Activated B cell treated with CpG ODN at 0.5 μM for 24 hours (primary cell): ENCODE results near the gene SLC35E4. TPM values are rescaled to one million over a fixed set of nuclear protein-coding genes. Genes with fewer than 3 reads are reported as not detected.
A peak's percentile ranks its signal among the peaks of the same experiment; 100 is the strongest.

Experiments
- ATAC-seq: fragments of 200-7000 bp; cut with Tn5 transposase; one replicate; pipeline ENCODE4 v1.10.0; 2021; ENCODE audit warnings: low read depth, mild to moderate bottlenecking, moderate library complexity
- CTCF ChIA-PET: fragments of 350-600 bp; sonication (Branson Sonifier 250); formaldehyde crosslinking; loops from one replicate; lab custom pipeline; 2021; ENCODE audit warnings: antibody characterized with exemption; lab: Charles Lee
- POLR2A ChIA-PET: fragments of 350-600 bp; sonication (Branson Sonifier 250); formaldehyde crosslinking; loops from one replicate; lab custom pipeline; 2021; ENCODE audit warnings: antibody characterized with exemption; lab: Charles Lee
- DNase-seq: peaks from one replicate; pipeline ENCODE4 v3.0.0; 2022
- H3K27ac Mint-ChIP-seq: one replicate; pipeline ENCODE4 v1.8.0; 2020; ENCODE audit warnings: mixed read lengths
- H3K27me3 Mint-ChIP-seq: one replicate; pipeline ENCODE4 v1.8.0; 2021; ENCODE audit warnings: mixed read lengths
- H3K36me3 Mint-ChIP-seq: one replicate; pipeline ENCODE4 v1.8.0; 2021; ENCODE audit warnings: low read depth, mixed read lengths
- H3K4me1 Mint-ChIP-seq: one replicate; pipeline ENCODE4 v1.8.0; 2021; ENCODE audit warnings: mixed read lengths
- H3K4me3 Mint-ChIP-seq: one replicate; pipeline ENCODE4 v1.8.0; 2020; ENCODE audit warnings: mild to moderate bottlenecking, mixed read lengths
- H3K9me3 Mint-ChIP-seq: one replicate; pipeline ENCODE4 v1.8.0; 2020; ENCODE audit warnings: mixed read lengths
- intact Hi-C: fragments of 100-400 bp; cut with micrococcal nuclease; formaldehyde crosslinking; loops from one replicate; pipeline ENCODE4 v1.15.1; 2024
- total RNA-seq: library from RNA; stranded (reverse); gene quantifications from 2 replicates; pipeline ENCODE4 v1.2.3, GENCODE V29; 2022
- TF ChIP-seq, protein P1 (sequence below): fragments of 200-600 bp; IDR thresholded peaks from one replicate; pipeline ENCODE4 v1.8.0; 2022; ENCODE audit warnings: antibody characterized with exemption, mild to moderate bottlenecking

Gene SLC35E4
- total RNA-seq, 1 donor from 2014 or later, result 1.8 TPM

DNA sequence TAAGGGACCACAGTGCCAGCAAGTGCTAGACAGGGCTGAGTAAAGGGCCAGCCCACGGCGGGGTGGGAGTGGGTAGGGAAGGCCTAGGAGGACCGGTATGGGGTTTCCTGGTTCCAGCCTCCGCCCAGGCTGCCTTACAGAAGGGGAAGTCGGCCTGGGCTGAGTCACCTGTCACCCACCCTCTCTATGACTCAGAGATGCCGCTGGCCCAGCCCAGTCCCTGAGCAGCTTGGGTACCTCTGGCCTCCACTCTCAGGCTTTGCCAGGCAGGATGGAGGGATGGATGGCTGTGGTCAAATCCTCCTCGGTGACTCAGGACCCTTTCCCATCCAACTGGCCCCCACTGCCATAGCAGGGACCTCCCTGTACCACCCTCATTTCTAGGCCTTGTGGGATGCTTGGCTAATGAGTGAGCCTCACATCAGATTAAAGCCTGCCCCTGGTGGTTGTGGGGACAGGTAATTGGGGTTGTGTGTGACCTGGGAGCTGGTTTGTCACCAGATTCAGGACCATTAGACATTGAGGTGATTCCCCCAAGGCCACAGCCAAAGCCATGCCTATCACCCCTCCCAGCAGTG is 13.9 kb downstream of the SLC35E4 start:
- H3K4me1 Mint-ChIP-seq, result peaks cover 12% of the 10 kb centered on the region
- ATAC-seq (peak; percentile 99), DNase-seq (peak; percentile 45)
- TF ChIP-seq, protein P1, sequence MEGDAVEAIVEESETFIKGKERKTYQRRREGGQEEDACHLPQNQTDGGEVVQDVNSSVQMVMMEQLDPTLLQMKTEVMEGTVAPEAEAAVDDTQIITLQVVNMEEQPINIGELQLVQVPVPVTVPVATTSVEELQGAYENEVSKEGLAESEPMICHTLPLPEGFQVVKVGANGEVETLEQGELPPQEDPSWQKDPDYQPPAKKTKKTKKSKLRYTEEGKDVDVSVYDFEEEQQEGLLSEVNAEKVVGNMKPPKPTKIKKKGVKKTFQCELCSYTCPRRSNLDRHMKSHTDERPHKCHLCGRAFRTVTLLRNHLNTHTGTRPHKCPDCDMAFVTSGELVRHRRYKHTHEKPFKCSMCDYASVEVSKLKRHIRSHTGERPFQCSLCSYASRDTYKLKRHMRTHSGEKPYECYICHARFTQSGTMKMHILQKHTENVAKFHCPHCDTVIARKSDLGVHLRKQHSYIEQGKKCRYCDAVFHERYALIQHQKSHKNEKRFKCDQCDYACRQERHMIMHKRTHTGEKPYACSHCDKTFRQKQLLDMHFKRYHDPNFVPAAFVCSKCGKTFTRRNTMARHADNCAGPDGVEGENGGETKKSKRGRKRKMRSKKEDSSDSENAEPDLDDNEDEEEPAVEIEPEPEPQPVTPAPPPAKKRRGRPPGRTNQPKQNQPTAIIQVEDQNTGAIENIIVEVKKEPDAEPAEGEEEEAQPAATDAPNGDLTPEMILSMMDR, result no peak
- no peak overlapping the region for H3K4me3 Mint-ChIP-seq
- H3K9me3 Mint-ChIP-seq, result no peaks in the 10 kb centered on the region
- intact Hi-C loops, result loop anchor here (1.0 kb wide), 2 partner anchors 14 to 18 kb away; partner anchors contain the start of genes DUSP18 and SLC35E4
- H3K27me3 Mint-ChIP-seq, result no peaks in the 10 kb centered on the region
- ChIA-PET CTCF (interaction anchor here (1.3 to 2.7 kb wide), 2 partner anchors 15 to 106 kb away, joined by 5 to 11 read pairs; partner anchors contain the start of gene SLC35E4), POLR2A (interaction anchor here (1.4 to 3.1 kb wide), 2 partner anchors 12 to 15 kb away, joined by 8 to 23 read pairs; partner anchors contain the start of gene SLC35E4)
- peaks cover 3% of the 10 kb centered on the region for H3K36me3 Mint-ChIP-seq
- peak overlapping the region; percentile 66 for H3K27ac Mint-ChIP-seq

DNA sequence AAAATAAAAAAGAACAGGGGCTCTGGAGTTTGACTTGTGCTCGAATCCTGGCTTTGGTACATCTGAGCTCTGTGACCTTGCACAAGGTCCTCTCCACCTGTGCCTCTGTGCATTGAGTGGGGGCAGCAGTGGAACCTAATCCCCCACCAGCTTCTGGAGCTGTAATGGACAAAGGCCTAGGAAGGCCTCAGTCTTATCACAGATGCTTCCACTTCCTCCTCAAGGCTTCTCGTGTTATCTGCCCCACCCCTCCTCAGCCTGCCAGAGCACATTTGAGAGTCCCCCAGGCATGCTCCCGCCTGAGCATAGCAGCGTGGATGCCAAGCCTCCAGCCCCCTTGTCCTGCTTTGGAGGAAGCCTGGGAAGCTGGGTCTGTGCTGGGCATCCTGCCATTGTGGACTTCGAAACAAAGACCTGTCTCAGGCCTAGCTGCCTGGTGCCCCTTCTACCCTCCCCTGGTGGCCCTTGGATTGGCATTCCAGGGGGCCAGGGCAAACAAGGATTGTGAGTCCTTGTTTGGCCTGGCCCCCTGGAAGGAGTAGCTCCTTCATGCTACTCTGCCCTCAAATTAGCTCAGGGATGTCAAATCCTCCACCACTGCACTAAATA is 15.0 kb downstream of the SLC35E4 start:
- TF ChIP-seq, protein P1, result no peak
- Mint-ChIP-seq H3K27me3 (no peaks in the 10 kb centered on the region), H3K4me3 (no peak overlapping the region), H3K27ac (no peak overlapping the region), H3K9me3 (no peaks in the 10 kb centered on the region), H3K4me1 (peaks cover 12% of the 10 kb centered on the region), H3K36me3 (peaks cover 8% of the 10 kb centered on the region)
- CTCF ChIA-PET, result interaction anchor here (1.0 to 2.7 kb wide), 2 partner anchors 16 to 269 kb away, joined by 3 to 11 read pairs; partner anchors contain the start of gene SLC35E4
- intact Hi-C loops, result no loop called here
- POLR2A ChIA-PET, result interaction anchor here (1.4 to 3.1 kb wide), 2 partner anchors 11 to 16 kb away, joined by 8 to 23 read pairs; partner anchors contain the start of gene SLC35E4
- DNase-seq, result no peak
- no peak for ATAC-seq

DNA sequence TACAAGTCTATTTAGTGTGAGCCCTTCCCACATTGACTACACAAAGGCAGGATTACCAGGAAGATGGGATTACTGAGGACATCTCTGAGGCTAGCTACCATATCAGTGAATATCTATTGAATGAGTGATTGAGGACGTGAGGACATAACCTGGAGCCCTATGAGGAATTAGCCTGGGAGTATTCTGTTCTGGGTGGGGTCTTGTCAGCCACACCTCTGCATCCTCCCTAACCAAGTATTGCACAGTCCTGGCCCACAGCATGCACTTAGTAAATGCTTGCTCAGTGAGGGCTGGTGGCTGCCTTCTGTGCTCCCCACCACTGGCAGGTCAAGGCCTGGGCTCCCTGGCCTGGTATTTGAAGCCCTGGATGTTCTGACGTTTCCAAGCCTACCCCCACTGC is 17.3 kb downstream of the SLC35E4 start:
- peaks cover 12% of the 10 kb centered on the region for H3K4me1 Mint-ChIP-seq
- H3K27ac Mint-ChIP-seq, result no peak overlapping the region

DNA sequence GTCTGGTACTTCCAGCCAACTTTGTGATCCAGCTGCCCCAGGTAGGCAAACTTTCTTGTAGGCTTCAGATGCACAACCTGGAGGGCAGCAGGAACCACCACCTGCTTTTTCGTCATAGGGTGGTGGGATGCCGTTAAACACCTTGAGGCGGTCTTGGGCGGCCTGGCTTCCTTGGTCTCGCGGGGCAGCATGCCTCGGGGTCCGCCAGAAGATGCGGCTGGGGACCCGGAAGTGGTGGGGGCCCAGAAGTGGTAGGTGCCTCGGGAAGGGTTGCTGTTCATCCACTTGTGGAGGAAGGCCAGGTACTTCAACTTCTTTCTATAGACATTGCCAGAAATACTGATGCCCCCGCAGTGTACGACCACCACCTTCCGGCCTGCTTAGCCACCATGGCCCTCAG is 18.8 kb downstream of the SLC35E4 start:
- Mint-ChIP-seq H3K4me1 (peaks cover 7% of the 10 kb centered on the region), H3K36me3 (peaks cover 18% of the 10 kb centered on the region), H3K27ac (no peak overlapping the region), H3K9me3 (no peaks in the 10 kb centered on the region), H3K4me3 (no peak overlapping the region), H3K27me3 (no peaks in the 10 kb centered on the region)
- ChIA-PET CTCF (interaction anchor here (1.2 kb wide), 1 partner anchor 19 kb away, joined by 3 read pairs; the partner anchor contains the start of gene SLC35E4), POLR2A (no interaction called here)
- no peak for DNase-seq
- ATAC-seq, result no peak
- TF ChIP-seq, protein P1, result no peak
- intact Hi-C loops, result no loop called here

More for the DNA sequence above, 17.3 kb downstream of the SLC35E4 start:
- Mint-ChIP-seq H3K27me3 (no peaks in the 10 kb centered on the region), H3K9me3 (no peaks in the 10 kb centered on the region), H3K4me3 (no peak overlapping the region), H3K36me3 (peaks cover 8% of the 10 kb centered on the region)
- POLR2A ChIA-PET, result no interaction called here
- DNase-seq (no peak), ATAC-seq (no peak)
- intact Hi-C loops, result no loop called here
- TF ChIP-seq, protein P1, result no peak
- CTCF ChIA-PET, result no interaction called here

DNA sequence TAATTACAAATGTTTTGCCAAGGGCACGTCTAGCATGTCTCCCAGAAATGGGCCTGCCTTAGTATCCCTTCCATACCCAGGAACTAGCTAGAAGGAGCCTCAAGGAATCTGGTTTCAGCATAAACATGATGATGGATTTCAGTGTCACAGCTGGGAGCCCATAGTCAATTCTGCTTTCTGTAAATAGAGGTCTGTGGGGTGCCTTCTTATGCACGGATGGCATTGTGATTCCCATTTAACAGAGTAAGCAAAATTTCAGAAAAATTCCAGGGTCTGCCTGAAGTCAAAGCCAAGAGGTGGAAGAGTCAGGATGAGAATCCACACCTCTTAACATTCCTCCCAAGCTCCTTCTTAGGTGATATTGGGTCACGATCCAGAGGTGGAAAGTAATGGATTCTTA is 20.0 kb downstream of the SLC35E4 start:
- TF ChIP-seq, protein P1, result no peak

More for the DNA sequence above, 20.0 kb downstream of the SLC35E4 start:
- Mint-ChIP-seq H3K4me1 (peaks cover 1% of the 10 kb centered on the region), H3K27me3 (no peaks in the 10 kb centered on the region), H3K27ac (no peak overlapping the region), H3K9me3 (no peaks in the 10 kb centered on the region), H3K4me3 (no peak overlapping the region), H3K36me3 (peaks cover 29% of the 10 kb centered on the region)
- ATAC-seq (no peak), DNase-seq (no peak)
- ChIA-PET POLR2A (no interaction called here), CTCF (interaction anchor here (1.2 kb wide), 1 partner anchor 20 kb away, joined by 3 read pairs; the partner anchor contains the start of gene SLC35E4)
- intact Hi-C loops, result no loop called here
